ENCODE data around the gene ARL10. TPM values are rescaled to one million over a fixed set of nuclear protein-coding genes. Genes with fewer than 3 reads are reported as not detected.
A peak's percentile ranks its signal among the peaks of the same experiment; 100 is the strongest.

ARL10 gene
- polyA plus RNA-seq, 3 donors from 2014 or later, result 0.02 to 0.76 (median 0.45) TPM

DNA sequence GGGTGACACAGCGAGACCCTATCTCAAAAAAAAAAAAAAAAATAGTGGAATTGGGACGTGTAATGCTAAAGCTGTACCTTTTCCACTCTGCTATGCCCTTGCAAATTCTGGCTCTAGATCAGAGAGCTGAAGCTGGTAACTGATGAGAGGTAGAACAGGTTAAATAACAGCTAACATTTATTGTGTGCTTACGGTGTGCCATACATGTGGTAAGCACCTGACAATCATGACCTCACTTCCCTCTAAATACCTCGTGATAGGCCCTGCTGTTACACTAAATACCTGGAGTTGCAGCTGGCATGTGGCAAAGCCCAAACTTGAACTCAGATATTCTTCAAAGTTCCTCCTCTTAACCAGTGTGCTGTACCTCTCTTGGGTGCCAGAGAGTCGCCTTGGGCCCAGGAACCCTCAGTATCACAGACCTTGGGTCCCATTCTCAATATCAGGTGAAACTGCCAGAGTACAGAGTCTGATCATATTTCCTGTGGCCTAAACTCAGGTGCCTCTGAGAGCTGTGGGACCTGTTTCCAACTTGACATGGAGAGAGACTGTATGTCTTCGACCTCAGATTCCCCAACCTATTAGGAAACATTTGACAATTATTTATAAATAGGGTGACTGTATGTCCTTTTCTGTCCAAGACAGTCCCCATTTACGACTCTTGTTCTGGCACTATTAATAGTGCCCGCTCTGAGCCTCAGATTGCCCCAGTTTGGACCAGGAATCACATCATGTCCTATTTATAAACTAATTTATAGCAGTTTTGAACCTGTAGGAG is 4.8 kb downstream of the ARL10 start:
- H3K9me3 Mint-ChIP-seq, result no peaks in the 10 kb centered on the region
- no peak overlapping the region for H3K4me3 Mint-ChIP-seq
- peaks cover 3 to 14% (median 7%) of the 10 kb centered on the region in 3 donors for H3K36me3 Mint-ChIP-seq
- no peak overlapping the region for H3K27ac Mint-ChIP-seq
- peaks cover 0 to 4% (median 2%) of the 10 kb centered on the region in 3 donors for H3K27me3 Mint-ChIP-seq (ENCODE audit: low read depth in 3 of 3)
- no peak for DNase-seq
- H3K4me1 Mint-ChIP-seq, result peaks cover 3 to 6% of the 10 kb centered on the region in 2 donors

DNA sequence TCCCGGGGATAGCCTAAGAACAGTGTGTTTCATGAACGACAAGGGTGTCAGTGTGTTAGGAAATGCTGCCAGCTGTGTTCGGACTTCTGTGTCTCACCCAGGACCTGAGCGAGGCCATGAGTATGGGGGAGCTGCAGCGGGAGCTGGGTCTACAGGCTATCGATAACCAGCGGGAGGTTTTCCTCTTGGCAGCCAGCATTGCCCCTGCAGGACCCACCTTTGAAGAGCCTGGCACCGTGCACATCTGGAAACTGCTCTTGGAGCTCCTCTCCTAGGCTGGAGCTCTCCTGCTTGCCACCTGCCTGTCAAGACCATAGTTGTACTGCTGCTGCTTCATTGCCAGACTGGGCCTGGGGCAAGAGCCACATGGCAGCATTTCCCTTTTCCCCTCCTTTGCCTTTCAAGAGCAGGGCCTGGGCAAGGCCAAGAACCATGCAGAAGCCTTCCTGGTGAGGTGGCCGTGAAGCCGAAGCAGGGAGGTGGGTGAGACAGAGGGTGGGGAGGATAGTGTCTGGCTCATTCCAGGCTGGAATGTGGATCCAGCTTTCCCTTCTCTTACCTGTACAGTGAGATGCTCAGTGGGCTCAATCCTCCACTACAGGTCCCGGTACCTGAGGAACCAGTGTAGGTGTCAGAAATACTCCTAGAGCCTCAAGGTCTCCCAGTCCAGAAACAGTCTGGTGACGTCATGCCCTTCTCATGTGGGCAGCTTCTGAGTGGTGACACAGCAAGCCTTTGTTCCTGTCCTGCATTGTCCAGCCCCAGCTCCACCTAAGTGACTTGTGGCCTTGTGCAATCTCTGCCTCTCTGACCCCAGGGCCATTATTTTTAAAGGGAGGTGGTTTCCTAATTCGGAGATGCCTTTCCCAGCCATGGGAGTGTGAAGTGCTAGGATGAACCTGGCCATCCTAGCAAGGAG is 6.6 kb downstream of the ARL10 start:
- peaks cover 0 to under 1% of the 10 kb centered on the region in 2 donors for H3K4me1 Mint-ChIP-seq
- H3K27me3 Mint-ChIP-seq (ENCODE audit: low read depth in 3 of 3), result peaks cover 0 to 4% (median 2%) of the 10 kb centered on the region in 3 donors
- no peak overlapping the region for H3K27ac Mint-ChIP-seq
- no peaks in the 10 kb centered on the region for H3K9me3 Mint-ChIP-seq
- no peak overlapping the region for H3K4me3 Mint-ChIP-seq
- peaks cover 3 to 14% (median 7%) of the 10 kb centered on the region in 3 donors for H3K36me3 Mint-ChIP-seq
- DNase-seq, result no peak

DNA sequence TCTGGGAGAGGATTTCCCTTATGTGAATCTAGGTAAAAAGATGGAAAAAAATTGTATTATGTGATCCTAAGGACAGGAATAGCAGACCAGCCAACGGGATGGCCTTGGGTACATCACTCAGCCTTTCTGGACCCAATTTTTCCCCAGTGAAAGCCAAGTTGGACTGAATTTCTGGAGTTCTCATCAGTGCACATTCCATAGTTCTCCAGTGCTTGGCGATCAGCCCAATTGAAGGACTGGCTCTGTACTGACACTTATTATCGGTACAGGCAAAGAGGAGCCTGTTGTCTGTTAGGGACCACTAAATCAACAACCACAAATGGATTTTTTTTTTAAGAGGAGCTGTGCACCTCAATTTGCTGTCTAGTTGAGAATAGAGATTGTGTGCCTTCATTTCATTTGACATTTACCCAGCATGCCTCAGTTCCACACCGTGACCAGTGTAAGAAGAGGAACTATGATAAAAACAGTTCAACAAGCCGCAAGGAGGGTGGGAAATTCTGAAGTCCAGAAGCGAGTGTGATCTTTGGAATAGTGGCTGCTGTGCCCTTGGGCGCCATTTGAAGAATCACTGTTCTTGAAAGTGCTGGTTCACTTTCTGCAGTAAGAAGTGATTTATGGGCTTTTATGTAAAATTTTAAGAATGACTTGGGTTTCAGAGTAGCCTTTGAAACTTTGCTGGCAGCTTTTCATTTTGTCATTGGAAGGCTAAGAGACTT is 8.0 kb downstream of the ARL10 start:
- H3K27me3 Mint-ChIP-seq (ENCODE audit: low read depth in 3 of 3), result peaks cover 0 to 2% (median 1%) of the 10 kb centered on the region in 3 donors
- no peaks in the 10 kb centered on the region for H3K9me3 Mint-ChIP-seq
- no peak overlapping the region for H3K4me3 Mint-ChIP-seq
- no peak overlapping the region for H3K27ac Mint-ChIP-seq
- H3K4me1 Mint-ChIP-seq, result no peaks in the 10 kb centered on the region
- peaks cover 0 to 4% (median 3%) of the 10 kb centered on the region in 3 donors for H3K36me3 Mint-ChIP-seq
- DNase-seq, result no peak

DNA sequence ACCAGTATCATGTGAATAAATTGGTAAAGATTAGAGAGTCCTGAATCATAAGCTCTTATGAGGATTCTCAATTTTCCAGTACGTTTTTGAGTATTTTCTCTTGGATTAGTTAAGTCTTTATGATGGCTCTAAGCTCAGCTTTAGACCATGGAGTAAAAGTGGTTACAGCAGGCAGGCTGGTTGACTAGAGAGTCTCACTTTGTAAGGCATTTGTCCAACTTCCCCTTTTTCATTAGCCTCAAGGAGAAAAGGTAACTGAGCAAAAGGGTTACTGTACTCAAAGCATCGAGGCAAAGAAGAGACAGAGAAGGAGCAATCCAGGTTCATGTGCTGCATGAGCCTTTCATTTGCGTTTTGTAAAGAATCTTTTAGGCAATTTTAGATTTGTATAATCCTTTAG is 14.6 kb downstream of the ARL10 start:
- Mint-ChIP-seq H3K36me3 (peaks cover 4 to 24% (median 11%) of the 10 kb centered on the region in 3 donors), H3K27me3 (ENCODE audit: low read depth in 3 of 3) (peaks cover 0 to 3% (median 0%) of the 10 kb centered on the region in 3 donors), H3K4me3 (no peak overlapping the region), H3K9me3 (no peaks in the 10 kb centered on the region), H3K4me1 (no peaks in the 10 kb centered on the region), H3K27ac (no peak overlapping the region)
- DNase-seq, result no peak

DNA sequence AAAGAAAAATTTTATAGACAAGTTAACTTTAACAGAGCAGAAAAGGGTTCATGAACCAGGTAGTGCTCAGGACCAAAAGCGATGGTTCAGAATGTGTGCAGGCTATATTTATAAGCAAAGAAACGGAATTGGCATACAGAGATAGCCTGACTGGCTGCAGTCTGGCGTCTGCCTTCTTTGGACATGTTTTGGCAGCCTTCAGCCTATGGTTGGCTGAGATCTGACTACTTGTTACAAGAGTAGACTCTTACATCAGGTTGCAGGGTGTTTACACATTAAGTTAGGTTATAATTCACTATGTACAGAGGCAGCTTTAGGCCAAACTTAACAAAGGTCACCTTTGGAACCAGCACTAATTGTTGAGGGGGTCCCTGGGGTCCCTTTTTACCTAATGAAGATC is 16.1 kb downstream of the ARL10 start:
- peaks cover 4 to 33% (median 11%) of the 10 kb centered on the region in 3 donors for H3K36me3 Mint-ChIP-seq
- H3K4me1 Mint-ChIP-seq, result peaks cover 0 to 4% of the 10 kb centered on the region in 2 donors
- H3K27me3 Mint-ChIP-seq (ENCODE audit: low read depth in 3 of 3), result peaks cover 0 to 3% (median 0%) of the 10 kb centered on the region in 3 donors
- no peaks in the 10 kb centered on the region for H3K9me3 Mint-ChIP-seq
- H3K27ac Mint-ChIP-seq, result no peak overlapping the region
- DNase-seq, result no peak
- H3K4me3 Mint-ChIP-seq, result no peak overlapping the region

DNA sequence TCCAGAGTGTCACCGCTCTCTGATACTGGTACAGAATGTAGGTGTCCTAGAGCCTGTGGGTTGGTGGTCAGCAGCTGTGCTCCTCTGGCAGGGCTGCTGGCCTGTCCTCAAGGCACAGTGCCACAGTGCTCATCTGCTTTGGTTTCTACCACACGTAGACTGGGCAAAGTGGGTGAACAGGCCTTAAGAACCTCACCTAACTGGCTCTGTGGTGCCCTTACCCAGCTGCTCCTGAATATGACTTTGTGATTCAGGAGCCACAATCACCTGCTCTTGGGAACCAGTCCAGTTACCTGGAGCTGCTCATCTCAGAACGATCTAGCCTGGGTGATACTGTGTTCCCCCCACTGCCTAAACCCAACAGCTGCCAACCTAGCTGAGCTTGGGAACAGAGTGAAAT is 16.7 kb downstream of the ARL10 start:
- H3K9me3 Mint-ChIP-seq, result no peaks in the 10 kb centered on the region
- peaks cover 0 to 3% (median 0%) of the 10 kb centered on the region in 3 donors for H3K27me3 Mint-ChIP-seq (ENCODE audit: low read depth in 3 of 3)
- H3K4me1 Mint-ChIP-seq, result peaks cover 4 to 10% of the 10 kb centered on the region in 2 donors
- H3K27ac Mint-ChIP-seq, result no peak overlapping the region
- H3K4me3 Mint-ChIP-seq, result no peak overlapping the region
- DNase-seq, result no peak
- peaks cover 4 to 34% (median 11%) of the 10 kb centered on the region in 3 donors for H3K36me3 Mint-ChIP-seq

DNA sequence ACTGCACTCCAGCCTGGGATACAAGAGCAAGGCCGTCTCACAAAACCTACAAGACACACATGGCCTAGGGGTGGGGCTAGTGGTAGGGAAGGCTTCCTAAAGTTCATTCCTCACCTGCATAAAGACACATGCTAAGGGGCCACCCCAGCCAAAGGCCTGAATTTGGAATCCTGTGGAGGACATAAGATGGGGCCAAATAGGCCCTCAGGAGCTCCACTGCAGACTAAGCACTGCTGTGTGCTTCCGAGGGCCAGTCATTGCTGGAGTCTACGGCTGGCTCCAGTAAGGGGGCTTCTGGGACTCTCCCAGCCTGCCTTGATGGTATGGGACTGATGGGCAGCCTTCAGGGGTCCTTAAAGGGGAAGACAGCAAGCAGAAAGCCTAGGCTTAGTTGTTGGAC is 17.4 kb downstream of the ARL10 start:
- no peak overlapping the region for H3K4me3 Mint-ChIP-seq
- no peaks in the 10 kb centered on the region for H3K9me3 Mint-ChIP-seq
- DNase-seq, result no peak
- no peak overlapping the region for H3K27ac Mint-ChIP-seq
- H3K27me3 Mint-ChIP-seq (ENCODE audit: low read depth in 3 of 3), result peaks cover 0 to 2% (median 0%) of the 10 kb centered on the region in 3 donors
- H3K36me3 Mint-ChIP-seq, result peaks cover 4 to 34% (median 11%) of the 10 kb centered on the region in 3 donors
- H3K4me1 Mint-ChIP-seq, result peaks cover 12 to 17% of the 10 kb centered on the region in 2 donors

DNA sequence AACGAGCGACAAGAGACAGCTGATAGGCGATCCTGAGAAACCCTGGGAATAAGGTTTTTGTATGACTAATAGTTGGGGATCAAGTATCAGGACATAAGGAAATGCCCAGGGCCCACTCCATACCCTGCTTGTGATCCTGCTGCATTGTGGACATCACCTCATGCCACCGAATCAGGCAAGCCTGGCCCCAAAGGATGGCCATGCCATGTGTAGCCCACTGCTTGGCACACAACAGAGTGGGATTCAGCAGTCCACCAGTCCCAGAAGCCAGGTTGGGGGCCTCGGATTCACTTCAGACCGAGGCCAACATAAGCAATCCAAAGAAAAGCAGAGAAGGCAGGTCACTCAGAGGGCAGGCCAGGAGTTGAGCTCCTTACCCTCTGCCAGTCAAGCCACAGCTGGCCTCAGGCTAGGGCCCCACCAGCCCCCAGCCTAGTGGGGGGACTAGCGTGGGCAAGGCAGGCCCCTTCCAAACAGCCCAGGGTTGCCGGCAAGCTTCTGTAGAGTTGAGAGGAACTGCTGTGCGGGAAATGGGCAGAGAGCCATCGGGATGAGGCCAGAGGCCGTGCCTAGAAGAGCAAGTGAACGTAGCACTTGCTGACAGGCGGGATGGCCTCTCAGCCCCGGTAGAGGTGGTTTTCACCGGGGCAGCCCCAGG is 18.1 kb downstream of the ARL10 start:
- peaks cover 4 to 34% (median 11%) of the 10 kb centered on the region in 3 donors for H3K36me3 Mint-ChIP-seq
- H3K4me3 Mint-ChIP-seq, result no peak overlapping the region
- peaks cover 18 to 24% of the 10 kb centered on the region in 2 donors for H3K4me1 Mint-ChIP-seq
- H3K27me3 Mint-ChIP-seq (ENCODE audit: low read depth in 3 of 3), result peaks cover 0 to 2% (median 0%) of the 10 kb centered on the region in 3 donors
- H3K27ac Mint-ChIP-seq, result no peak overlapping the region
- DNase-seq, result no peak
- no peaks in the 10 kb centered on the region for H3K9me3 Mint-ChIP-seq

DNA sequence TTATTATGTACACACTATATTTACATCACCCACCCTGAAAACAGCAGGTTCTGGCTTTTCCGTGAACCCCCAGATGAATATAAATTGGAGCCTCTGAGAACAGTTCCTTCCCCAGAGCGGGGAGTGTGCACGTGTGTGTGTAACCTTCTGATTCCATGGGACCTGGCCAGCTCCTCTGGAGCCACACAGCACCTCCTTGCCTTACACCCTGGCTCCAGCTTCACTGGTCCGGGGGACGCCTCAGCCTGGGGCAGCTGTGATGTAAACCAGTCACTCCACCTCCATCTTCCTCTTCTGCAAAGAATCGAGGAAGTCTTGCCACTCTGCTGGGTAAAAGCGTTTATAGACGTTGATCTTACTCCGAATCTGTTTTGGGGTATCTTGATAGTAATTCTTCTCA is 18.7 kb downstream of the ARL10 start:
- Mint-ChIP-seq H3K4me1 (peaks cover 19 to 29% of the 10 kb centered on the region in 2 donors), H3K36me3 (peaks cover 4 to 34% (median 11%) of the 10 kb centered on the region in 3 donors), H3K9me3 (no peaks in the 10 kb centered on the region), H3K27me3 (ENCODE audit: low read depth in 3 of 3) (peaks cover 0 to 5% (median 4%) of the 10 kb centered on the region in 3 donors), H3K4me3 (no peak overlapping the region), H3K27ac (no peak overlapping the region)
- DNase-seq, result no peak

DNA sequence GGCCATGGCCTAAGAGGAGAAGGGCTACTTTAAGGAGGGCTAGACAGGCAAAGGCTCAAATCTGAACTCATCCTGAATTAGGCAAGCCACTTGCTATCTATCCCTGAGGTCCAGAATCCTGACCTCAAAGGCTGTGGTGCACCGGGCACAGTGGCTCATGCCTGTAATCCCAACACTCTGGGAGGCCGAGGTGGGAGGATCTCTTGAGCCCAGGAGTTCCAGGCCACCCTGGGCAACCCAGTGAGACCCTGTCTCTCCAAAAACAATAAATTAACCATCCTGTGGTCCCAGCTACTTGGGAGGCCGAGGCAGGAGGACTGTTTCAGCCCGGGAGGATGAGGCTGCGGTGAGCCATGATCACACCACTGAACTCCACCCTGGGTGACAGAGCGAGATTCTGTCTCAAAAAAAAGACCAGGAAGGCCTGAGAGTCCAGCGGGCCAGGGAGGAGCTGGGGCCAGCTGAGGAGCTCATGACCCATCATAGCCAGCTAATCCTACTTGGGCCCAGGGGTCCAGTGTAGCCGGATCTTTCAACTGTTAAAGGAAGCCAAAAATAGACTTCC is 19.2 kb downstream of the ARL10 start:
- no peak overlapping the region for H3K27ac Mint-ChIP-seq
- peaks cover 4 to 34% (median 11%) of the 10 kb centered on the region in 3 donors for H3K36me3 Mint-ChIP-seq
- no peaks in the 10 kb centered on the region for H3K9me3 Mint-ChIP-seq
- H3K27me3 Mint-ChIP-seq (ENCODE audit: low read depth in 3 of 3), result peaks cover 0 to 8% (median 5%) of the 10 kb centered on the region in 3 donors
- H3K4me3 Mint-ChIP-seq, result no peak overlapping the region
- no peak for DNase-seq
- H3K4me1 Mint-ChIP-seq, result peaks cover 24 to 33% of the 10 kb centered on the region in 2 donors

DNA sequence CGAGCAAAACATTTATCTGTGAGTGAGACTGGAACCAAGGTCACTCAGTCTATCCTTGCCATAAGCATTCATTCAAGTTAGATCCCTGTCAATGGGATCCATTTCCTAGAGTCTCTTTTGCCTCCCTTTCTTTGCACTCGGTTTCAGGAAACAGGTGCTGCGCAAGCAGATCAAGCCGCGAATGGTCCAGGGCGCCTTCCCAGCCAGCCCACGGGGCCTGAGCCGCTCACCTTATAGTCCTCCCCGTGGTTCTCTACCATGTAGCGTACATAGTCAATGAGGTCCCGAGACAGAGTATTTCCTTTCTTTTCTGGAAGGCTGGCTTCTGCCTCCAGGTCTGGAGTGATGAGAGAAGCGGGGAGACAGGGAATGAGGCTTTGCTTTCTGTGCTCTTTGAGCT is 19.7 kb downstream of the ARL10 start:
- Mint-ChIP-seq H3K36me3 (peaks cover 4 to 28% (median 5%) of the 10 kb centered on the region in 3 donors), H3K9me3 (no peaks in the 10 kb centered on the region), H3K4me3 (no peak overlapping the region), H3K27me3 (ENCODE audit: low read depth in 3 of 3) (peaks cover 0 to 8% (median 5%) of the 10 kb centered on the region in 3 donors), H3K27ac (no peak overlapping the region), H3K4me1 (peaks cover 28 to 37% of the 10 kb centered on the region in 2 donors)
- DNase-seq, result no peak

DNA sequence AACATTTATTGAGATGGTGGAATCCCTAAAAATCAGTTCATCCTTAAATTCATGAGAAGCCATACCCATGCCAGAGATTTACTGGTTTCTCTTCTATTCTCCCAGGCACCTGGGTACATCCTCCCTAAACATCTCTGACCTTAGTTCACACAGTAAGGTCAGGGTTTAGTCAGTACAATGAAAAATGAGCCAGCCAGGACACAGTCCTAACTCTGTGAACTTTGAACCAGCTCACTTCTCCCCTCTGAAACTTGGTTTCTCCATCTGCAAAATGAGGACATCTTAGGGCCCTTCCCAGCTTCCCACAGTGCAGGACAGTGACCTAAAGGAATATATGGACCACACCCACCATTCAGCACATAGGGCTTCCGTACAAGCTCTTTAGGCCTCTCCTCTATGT is 21.2 kb downstream of the ARL10 start:
- Mint-ChIP-seq H3K9me3 (no peaks in the 10 kb centered on the region), H3K4me1 (peaks cover 32 to 37% of the 10 kb centered on the region in 2 donors), H3K4me3 (peak overlapping the region in 3 of 5 donors; percentile 26 to 99 (median 99)), H3K36me3 (peaks cover 4 to 29% (median 4%) of the 10 kb centered on the region in 3 donors), H3K27me3 (ENCODE audit: low read depth in 3 of 3) (peaks cover 0 to 8% (median 7%) of the 10 kb centered on the region in 3 donors), H3K27ac (peak overlapping the region in 2 of 6 donors; percentile 46 to 62)
- DNase-seq, result no peak
